Cardiac fibroblast (primary cell): ENCODE data around the gene LORICRIN.

ENCODE experiments used
- DNase-seq, 2 donors: peaks; one replicate each; pipeline versions ENCODE4 v3.0.0 to v3.0.0-alpha.2; 2010; ENCODE audit warnings: low read depth in 2 of 2
- H3K4me3 ChIP-seq, 2 donors: replicated peaks in 1 of 2; 1 replicate in 1 of 2; 2 replicates in 1 of 2; pipeline ENCODE4 v1.5.1; 2011; ENCODE audit warnings: low read depth in 2 of 2, low read length in 2 of 2, mild to moderate bottlenecking in 2 of 2, moderate library complexity in 1 of 2
- CTCF ChIP-seq: IDR thresholded peaks from one replicate; pipeline ENCODE4 v1.5.1; 2011; ENCODE audit warnings: low read depth, mild to moderate bottlenecking, low read length, inconsistent platforms

Gene LORICRIN

GRCh38 chr1:153231785-153232184, 27.7 kb upstream of the LORICRIN start:
- no peak for DNase-seq
- no peak for TF ChIP-seq CTCF
- H3K4me3 ChIP-seq, result no peak overlapping the region

- no peak for TF ChIP-seq CTCF
- no peak for DNase-seq
- no peak overlapping the region for H3K4me3 ChIP-seq
These were observed 26.9 kb upstream of the LORICRIN start for GRCh38 chr1:153232553-153232952.

GRCh38 chr1:153233448-153233847, 26.0 kb upstream of the LORICRIN start:
- no peak for DNase-seq
- no peak for TF ChIP-seq CTCF
- no peak overlapping the region for H3K4me3 ChIP-seq

GRCh38 chr1:153238527-153238926, 21.0 kb upstream of the LORICRIN start:
- no peak overlapping the region for H3K4me3 ChIP-seq
- TF ChIP-seq CTCF, result no peak
- no peak for DNase-seq

- H3K4me3 ChIP-seq, result no peak overlapping the region
- no peak for DNase-seq
- no peak for TF ChIP-seq CTCF
These were observed 17.3 kb upstream of the LORICRIN start for GRCh38 chr1:153242160-153242559.

GRCh38 chr1:153245466-153245865, 14.0 kb upstream of the LORICRIN start:
- no peak for DNase-seq
- no peak for TF ChIP-seq CTCF
- no peak overlapping the region for H3K4me3 ChIP-seq

- no peak overlapping the region for H3K4me3 ChIP-seq
- TF ChIP-seq CTCF, result no peak
- no peak for DNase-seq
These were observed 13.5 kb upstream of the LORICRIN start for GRCh38 chr1:153246018-153246417.
